Head of caudate nucleus (tissue), 42 donors: ENCODE measurements around the gene CEPT1.
"Not testable (repeated sequence)": the region's sequence is repeated elsewhere in the genome, so short reads cannot be mapped to it uniquely, and the experiment has no call there.

Experiments
- DNase-seq, 42 donors: peaks; one replicate each; pipeline versions ENCODE4 v3.0.0 to v3.0.0-alpha.2; 2020 to 2021; ENCODE audit warnings: mixed read lengths in 7 of 42
- intact Hi-C: fragments of 100-400 bp; cut with DNase I; formaldehyde crosslinking; loops from one replicate; pipeline ENCODE4 v1.15.0; 2022

Gene CEPT1

DNA sequence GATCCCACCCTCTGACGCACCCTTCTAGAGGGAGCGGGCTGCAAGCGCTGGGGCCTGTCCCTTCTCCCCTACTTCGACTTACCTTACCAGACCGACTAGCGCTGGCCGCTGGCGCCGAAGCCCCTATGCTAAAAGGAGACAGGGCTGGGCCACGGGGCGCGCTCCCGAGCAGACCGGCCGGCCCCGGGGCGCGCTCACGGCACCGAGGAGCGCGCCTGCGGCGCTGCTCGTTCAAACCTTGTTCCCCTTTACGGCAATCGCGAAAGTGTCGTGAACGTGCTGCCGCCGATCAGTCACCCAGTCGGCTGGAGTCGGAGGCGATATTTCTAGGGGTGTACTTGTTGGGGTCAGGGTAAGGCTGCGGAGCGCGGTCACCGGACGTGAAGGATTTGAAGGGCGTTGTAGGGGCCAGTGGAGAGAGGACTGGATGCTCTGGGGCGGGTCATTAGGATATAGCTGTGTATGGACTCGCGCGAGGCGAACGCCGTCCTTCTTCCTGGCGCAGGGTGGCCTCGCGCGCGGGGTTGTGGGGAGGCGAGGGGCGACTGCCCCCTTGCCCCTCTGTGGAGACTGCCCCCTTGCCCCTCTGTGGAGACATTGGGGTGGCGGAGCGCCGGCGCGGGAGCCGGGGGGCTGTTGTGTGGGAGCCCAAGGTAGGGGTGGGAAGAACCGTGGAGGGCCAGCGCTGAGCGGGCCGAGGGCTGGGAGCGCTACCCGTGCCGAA lies at the start of gene CEPT1, which contains the start of gene DRAM2:
Gene CEPT1 (plus strand): TSS at position 268 of the 724 bp plus-strand sequence. CDS start 7,492 bp downstream, outside the sequence.
Gene DRAM2 (minus strand): TSS at position 138 of the 724 bp plus-strand sequence. CDS start 8,539 bp downstream, outside the sequence.
- intact Hi-C loops: loop anchor here (10.0 kb wide), 1 partner anchor 175 kb away; the partner anchor contains the start of gene LRIF1
- DNase-seq: peak; percentile 89 to 99 (median 96)

DNA sequence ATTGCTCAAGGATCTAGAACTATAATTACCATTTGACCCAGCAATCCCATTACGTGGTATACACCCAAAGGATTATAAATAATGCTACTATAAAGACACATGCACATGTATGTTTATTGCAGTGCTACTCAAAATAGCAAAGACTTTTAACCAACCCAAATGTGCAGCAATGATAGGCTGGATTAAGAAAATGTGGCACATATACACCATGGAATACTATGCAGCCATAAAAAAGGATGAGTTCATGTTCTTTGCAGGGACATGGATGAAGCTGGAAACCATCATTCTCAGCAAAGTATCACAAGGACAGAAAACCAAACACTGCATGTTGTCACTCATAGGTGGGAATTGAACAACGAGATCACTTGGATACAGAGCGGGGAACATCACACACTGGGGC lies 44.6 kb upstream of the CEPT1 start:
- intact Hi-C loops: not testable (repeated sequence)

DNA sequence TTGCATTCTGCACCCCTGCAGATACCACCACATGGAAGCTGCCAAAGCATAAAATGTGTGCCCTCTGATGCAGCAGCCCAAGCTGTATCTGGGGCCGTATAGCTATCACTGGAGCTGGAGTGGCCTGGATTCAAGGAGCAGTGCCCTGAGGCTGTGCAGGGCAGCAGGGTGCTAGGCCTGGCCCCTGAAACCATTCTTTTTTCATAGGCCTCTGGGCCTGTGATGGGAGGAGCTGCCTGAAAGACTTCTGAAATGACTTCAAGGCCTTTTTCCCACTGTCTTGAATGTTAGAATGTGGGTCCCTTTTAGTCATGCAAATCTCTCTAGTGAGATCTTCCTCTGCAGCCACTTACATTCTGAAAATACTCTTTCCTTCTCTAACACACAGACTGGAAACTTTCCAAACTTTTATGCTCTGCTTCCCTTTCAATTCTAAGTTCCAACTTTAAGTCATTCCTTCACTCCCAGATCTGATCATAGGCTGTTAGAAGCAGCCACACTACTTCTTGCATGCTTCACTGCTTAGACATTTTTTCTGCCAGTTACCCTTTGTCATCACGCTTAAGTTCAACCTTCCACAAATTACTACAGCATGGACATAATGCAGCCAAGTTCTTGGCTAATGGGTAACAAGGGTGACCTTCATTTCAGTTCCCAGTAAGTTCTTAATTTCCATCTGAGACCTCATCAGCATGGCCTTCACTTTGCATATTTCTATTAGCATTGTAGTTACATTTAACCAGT lies 42.5 kb upstream of the CEPT1 start:
- intact Hi-C loops: no loop called here
- no peak for DNase-seq

More for the DNA sequence above, 44.6 kb upstream of the CEPT1 start:
- not testable (repeated sequence) for DNase-seq

DNA sequence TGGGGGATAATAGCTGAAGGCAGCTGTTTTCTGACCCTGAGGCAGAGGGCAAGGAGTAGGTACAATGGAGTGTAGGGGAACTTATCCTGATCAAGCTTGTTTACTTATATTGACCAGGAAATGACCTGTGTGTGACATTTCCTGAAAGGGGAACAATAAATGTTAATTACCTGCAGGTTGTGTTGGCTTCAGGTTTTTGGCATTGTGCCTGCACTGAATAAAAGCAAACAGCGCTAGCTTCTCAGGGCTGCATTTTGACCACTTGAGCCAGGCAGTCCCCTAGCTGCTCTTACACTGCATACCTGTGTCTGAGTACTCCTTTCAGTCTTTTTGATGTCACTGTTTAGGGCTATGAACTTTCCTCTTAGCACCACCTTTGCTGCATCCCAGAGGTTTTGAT lies 40.7 kb upstream of the CEPT1 start:
- intact Hi-C loops: no loop called here
- no peak for DNase-seq

DNA sequence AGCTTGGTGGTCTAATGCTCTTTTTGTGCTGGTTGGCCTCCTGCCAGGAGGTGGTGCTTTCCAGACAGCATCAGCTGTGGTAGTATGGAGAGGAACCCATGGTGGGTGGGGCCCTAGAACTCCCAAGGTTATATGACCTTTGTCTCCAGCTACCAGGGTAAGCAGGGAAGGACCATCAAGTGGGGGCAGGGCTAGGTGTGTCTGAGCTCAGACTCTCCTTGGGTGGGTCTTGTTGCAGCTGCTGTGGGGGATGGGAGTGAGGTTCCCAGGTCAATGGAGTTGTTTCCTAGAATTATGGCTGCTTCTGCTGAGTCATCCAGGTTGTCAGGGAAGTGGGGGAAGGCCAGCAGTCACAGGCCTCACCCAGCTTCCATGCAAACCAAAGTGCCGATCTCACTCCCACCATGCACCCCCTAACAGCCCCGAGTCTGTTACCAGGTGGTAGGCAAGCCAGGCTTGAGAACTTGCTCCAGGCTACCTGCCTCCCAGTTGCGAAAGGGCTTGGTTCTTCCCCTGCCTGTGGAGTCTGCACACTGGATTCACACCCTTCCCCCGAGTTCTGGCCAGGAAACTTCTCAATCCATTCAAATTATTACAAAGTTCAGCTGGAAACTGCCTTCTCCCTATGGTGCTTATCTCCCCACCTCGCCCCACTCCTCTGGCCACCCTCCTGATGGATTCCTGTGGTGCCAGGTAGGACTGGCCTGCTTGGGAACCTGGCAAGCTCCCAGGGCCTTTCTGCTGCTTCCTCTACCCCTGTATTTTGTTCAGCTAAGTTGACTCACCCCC lies 38.0 kb upstream of the CEPT1 start:
- DNase-seq: no peak

DNA sequence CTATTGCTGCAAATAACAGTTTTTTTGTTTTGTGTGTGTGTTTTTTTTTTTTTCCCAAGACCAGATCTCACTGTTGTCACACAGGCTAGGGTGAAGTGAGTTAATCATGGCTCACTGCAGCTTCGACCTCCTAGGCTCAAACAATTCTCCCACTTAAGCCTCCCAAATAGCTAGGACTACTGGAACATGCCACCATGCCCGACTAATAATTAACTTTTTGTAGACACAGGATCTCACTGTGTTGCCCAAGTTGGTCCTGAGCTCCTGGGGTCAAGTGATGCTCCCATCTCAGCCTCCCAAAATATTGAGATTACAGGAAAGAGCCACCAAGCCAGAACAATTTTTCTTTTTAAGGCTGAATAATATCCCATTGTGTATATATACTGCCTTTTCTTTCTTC lies 35.0 kb upstream of the CEPT1 start:
- intact Hi-C loops: no loop called here
- no peak for DNase-seq

More for the DNA sequence above, 38.0 kb upstream of the CEPT1 start:
- intact Hi-C loops: no loop called here

DNA sequence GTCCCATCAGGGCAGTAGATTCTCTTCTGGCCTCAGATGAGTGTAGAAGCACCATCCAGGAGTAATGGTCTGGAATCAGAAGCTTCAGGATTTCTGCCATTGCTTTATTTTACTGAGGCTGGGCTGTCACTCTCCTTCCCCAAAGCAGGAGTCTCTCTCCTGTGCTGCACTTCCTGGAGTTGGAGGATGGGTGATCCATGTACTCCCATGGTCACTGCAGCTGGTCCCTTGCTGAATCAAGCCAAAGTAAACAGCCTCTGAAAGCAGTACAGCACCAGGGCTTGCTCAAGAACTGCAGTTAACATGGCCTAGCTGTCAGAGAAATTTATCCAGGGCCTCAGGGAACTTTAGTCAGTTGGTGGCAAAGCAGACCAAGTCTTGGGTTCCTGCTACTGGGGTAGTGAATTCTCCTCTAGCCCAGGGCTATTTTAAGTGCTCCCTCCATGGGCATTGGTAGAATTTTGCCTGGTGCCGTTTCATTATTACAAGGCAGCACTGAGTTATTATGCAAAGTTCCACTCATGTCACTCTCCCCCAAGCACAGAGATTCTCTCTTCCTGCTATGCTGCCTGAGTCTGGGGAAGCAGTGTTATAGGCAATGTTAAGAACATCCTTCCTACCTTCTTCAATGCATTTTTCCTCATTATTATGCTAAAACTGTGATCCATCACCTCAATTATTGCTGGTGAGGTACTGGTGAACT lies 29.7 kb upstream of the CEPT1 start:
- no peak for DNase-seq
- intact Hi-C loops: no loop called here

DNA sequence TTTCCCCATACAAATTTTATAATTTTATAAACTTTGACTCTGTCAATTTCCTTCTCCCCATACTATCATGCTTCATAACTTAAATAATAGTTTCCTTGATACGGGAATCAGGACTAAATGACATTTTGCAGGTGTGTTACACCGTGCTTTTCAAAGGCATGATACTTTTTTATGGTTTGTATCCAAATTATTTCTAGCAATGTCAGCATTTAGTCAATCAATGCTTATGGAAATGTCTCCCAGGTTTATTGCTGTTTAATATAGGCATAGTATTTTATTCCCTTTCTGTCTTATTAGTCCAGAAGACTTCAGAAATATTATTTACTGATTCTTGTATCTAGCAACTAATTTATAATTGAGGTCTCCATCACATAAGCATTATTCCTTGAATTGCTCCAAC lies 23.5 kb upstream of the CEPT1 start:
- intact Hi-C loops: no loop called here
- no peak for DNase-seq

DNA sequence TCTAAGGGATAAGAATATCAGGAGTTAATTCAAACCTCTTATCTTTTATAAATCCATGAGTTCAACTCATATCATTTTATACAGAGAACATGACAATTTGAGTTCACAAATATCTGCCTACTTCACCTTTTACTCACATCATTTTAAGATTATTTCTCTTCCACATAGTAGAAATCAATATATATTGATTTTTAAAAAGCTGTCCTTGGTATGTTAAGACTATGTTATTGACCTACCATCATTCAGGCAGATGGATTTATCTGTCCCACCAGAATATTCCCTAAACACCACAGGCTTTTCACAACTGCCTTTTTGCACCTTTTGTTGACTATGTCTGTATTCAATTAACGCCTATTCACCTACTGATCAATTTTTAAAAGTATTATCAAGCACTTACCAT lies 13.7 kb upstream of the CEPT1 start:
- DNase-seq: no peak
- intact Hi-C loops: no loop called here

DNA sequence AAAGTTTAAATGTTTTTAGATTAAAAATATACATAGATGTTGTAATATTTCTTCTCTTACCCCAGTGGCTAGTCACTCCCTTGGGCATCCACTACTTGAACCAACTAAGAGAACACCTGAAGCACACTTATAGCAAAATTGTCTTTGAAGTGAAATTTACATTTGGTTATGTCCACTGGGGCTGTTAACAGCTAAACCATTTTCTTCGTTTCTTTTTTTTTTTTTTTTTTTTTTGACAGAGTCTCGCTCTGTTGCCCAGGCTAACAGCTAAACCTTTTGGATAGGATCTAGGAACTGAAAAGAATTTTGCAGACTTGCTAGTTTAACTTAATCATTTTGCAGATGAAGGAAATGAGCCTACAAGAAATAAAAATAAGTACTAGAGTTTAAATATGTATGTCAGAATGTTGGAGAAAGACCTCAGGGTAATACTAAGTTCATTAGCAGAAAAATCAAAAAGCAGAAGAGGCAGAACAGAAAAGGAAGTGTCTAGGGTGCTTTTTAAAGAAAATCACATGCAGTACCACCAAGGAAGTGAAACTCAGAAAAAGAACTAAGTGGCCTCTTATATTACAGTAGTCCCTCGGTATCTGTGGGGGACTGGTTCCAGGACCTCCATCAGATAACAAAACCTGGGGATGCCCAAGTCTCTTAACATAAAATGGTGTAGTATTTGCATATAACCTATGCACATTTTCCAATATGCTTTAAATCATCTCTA lies 11.9 kb upstream of the CEPT1 start:
- intact Hi-C loops: no loop called here
- DNase-seq: peak in 1 of 42 donors; percentile 3

DNA sequence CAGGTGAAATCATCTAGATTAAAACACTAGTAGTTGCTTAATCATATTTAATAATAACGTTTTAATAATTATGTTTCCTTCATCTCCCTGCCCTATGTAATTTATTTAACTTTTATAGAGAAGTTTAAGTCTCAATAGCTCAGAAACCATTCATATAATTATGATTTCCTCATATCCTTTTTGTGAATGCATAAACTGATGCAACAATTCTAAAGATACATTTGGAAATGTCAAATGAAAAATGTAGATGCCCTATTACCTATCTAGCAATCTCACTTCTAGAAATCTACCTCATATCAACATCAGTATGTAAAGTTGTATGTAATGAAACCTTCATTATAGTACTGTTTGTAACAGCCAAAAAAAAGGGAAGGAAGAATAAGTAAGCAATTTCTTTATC lies 10.6 kb upstream of the CEPT1 start:
- no peak for DNase-seq
- intact Hi-C loops: no loop called here

DNA sequence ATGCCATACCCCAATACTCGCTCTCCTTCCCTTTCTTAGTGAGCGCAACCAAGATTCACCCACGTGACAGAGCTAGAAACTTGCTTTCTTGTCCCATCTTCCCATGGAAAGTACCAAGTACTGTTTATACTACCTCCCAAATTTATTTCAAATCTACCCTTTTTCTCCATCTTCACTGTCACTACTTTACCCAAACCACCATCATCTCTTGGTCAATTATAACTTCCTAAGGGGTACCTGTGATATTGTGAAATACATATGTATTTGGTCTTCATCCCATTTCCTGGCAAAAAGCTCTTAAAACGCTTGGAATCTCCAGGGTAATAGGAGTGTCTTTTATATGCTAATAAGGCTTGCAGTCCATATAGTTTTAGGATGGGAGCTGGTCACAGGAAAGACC lies 8.3 kb upstream of the CEPT1 start:
- intact Hi-C loops: no loop called here
- DNase-seq: no peak

DNA sequence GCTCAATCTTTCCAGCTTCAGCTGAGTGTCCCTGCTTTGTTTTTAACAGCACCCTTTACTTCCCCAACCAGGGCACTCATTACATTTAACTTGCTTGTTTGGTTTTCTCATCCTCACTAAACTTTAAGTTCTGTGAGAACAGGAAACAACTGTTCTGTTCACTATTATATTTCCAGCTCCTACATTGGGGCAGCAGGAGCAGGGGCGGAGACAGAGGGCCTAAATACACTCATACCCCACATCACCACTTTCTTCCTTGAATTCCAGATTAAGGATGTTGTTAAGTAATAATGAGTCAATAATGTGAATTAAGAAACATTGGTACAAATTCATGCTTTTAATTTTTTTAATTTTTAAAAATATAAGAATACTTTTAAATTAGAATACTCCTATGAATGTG lies 6.2 kb upstream of the CEPT1 start:
- intact Hi-C loops: no loop called here
- no peak for DNase-seq

DNA sequence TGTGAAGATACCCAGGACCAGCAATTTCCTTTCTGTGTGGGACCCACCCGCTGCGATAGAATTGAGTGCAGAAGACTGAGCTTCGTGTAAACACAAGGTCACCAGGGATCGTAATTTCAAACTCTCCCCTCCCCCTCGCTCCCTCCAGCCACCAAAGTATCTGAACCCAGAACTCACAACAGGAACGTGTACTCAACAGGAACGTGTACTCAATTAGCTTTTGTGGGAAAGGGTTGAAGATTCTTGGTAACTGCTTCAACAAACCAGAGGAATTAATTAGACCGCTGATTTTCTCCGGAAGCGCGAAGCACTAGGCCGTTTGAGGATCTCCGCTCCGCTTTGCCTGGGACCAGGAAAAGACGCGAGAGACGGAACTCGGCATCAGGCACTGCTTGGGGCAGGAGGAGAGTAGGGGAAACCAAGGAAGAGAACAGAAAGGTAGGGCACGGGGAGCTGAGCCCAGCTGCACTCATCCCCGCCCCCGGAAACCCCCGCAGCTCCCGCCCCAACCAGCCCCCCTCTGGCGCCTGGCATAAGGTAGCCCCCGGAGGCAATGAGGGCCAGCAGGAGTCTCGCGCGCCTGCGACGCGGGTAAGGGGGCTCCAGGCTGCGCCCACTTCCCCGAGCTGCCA lies 583 bp upstream of the CEPT1 start:
- intact Hi-C loops: no loop called here
- peak in 41 of 42 donors; percentile 4 to 75 (median 47) for DNase-seq

DNA sequence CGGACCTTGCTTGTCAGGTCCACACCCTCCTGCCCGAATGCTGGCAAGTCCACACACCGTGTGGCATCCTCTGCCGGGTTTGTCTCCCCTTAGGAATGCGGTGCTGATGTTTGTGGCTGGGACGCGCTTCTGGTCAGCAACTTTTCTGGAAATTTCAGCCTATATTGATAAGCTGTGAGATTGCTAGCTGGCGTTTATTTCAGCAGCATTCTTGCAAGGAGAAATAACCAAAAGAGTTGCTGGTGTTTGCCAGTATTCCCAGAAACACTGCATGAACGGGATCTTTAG lies 601 bp downstream of the CEPT1 start:
- intact Hi-C loops: loop anchor here (10.0 kb wide), 1 partner anchor 176 kb away; the partner anchor contains the start of gene LRIF1
- peak in 1 of 42 donors; percentile 23 for DNase-seq

DNA sequence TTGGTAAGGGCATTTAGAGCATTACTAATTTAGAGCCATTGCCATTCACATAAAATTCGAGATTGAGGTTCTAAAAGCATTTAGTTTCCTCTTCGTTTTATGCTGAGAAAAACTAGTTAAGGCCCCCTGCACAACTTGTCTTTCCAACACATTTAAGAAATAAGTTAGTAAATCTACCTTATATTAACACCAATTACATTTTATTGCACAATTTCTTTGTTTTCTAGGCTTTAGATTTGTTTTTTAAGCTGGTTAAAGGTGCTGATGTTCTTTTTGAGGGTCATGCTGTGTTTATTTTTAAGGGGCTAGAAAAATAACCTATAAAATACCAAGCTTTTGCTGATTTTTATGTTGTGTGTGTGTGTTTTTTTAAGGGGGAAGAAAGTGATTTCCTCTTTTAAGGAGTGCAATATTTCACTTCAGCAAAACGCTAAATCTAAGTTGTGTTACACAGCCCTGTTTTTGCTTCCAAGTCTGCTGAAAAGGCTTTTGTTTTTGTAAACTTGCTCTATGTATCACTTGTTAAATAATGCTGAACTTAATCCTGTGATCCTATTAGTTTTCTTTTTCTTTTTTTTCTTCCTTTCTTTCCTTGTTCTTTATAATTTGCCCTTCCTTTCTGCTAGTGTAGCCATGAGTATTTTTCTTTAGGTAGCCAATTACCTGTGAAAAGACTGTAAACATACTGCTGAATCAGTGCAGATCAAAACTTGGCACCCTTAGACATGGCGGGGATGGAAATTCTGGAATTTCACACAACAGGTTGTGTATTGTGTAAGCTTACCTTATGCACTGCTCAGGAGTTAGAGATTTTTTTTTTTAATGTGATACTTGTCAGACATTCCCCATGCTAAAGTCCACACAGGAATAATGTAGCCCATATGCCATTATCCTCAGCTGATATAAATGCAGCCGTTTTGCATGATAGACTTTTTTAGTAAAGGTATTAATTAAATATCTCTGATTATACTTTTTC lies 1.5 kb downstream of the CEPT1 start:
- intact Hi-C loops: loop anchor here (10.0 kb wide), 1 partner anchor 177 kb away; the partner anchor contains the start of gene LRIF1
- no peak for DNase-seq
